ENCODE measurements around the gene PLEKHN1. TPM values are rescaled to one million over a fixed set of nuclear protein-coding genes. Genes with fewer than 3 reads are reported as not detected.
A peak's percentile ranks its signal among the peaks of the same experiment; 100 is the strongest.

PLEKHN1 gene
- total RNA-seq, 4 donors from 2014 or later = 36.1 to 69.0 (median 48.4) TPM

- TF ChIP-seq POLR2A (IDR thresholded peaks at IDR 0.05) (no peak), EP300 (IDR thresholded peaks at IDR 0.05) (no peak), POLR2AphosphoS5 (IDR thresholded peaks at IDR 0.05) (no peak)
- TF ChIP-seq, protein P1, sequence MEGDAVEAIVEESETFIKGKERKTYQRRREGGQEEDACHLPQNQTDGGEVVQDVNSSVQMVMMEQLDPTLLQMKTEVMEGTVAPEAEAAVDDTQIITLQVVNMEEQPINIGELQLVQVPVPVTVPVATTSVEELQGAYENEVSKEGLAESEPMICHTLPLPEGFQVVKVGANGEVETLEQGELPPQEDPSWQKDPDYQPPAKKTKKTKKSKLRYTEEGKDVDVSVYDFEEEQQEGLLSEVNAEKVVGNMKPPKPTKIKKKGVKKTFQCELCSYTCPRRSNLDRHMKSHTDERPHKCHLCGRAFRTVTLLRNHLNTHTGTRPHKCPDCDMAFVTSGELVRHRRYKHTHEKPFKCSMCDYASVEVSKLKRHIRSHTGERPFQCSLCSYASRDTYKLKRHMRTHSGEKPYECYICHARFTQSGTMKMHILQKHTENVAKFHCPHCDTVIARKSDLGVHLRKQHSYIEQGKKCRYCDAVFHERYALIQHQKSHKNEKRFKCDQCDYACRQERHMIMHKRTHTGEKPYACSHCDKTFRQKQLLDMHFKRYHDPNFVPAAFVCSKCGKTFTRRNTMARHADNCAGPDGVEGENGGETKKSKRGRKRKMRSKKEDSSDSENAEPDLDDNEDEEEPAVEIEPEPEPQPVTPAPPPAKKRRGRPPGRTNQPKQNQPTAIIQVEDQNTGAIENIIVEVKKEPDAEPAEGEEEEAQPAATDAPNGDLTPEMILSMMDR (IDR thresholded peaks at IDR 0.05) = no peak
- no peaks in the 10 kb centered on the region for H3K9me3 ChIP-seq
- peaks cover 9% of the 10 kb centered on the region for H3K36me3 ChIP-seq
- no peak overlapping the region for H3K27ac ChIP-seq
- WGBS = 1% methylated on average over 32 of the region's 86 CpGs
- H3K27me3 ChIP-seq = peaks cover 81% of the 10 kb centered on the region
- H3K4me3 ChIP-seq = peak overlapping the region; percentile 49
- H3K4me1 ChIP-seq = peaks cover 50% of the 10 kb centered on the region
- no peak for DNase-seq (ENCODE audit: low spot score in 2 of 2)
Observed at GRCh38 chr1:940107-941014, 25.9 kb upstream of the PLEKHN1 start.

- peaks cover 74% of the 10 kb centered on the region for H3K27me3 ChIP-seq
- no peaks in the 10 kb centered on the region for H3K9me3 ChIP-seq
- H3K4me3 ChIP-seq = peak overlapping the region; percentile 49
- no peak overlapping the region for H3K27ac ChIP-seq
- TF ChIP-seq EP300 (IDR thresholded peaks at IDR 0.05) (no peak), POLR2AphosphoS5 (IDR thresholded peaks at IDR 0.05) (no peak), POLR2A (IDR thresholded peaks at IDR 0.05) (no peak)
- TF ChIP-seq, protein P1 (IDR thresholded peaks at IDR 0.05) = no peak
- DNase-seq (ENCODE audit: low spot score in 2 of 2) = no peak
- H3K4me1 ChIP-seq = peaks cover 43% of the 10 kb centered on the region
- WGBS = no CpG with 5 or more reads among the region's 36 CpGs
- H3K36me3 ChIP-seq = peaks cover 16% of the 10 kb centered on the region
Observed at GRCh38 chr1:941015-941587, 25.2 kb upstream of the PLEKHN1 start.

- WGBS = 2% methylated on average over 36 of the region's 98 CpGs
- H3K4me1 ChIP-seq = peaks cover 37% of the 10 kb centered on the region
Observed at GRCh38 chr1:941588-942383, 24.5 kb upstream of the PLEKHN1 start.

DNA sequence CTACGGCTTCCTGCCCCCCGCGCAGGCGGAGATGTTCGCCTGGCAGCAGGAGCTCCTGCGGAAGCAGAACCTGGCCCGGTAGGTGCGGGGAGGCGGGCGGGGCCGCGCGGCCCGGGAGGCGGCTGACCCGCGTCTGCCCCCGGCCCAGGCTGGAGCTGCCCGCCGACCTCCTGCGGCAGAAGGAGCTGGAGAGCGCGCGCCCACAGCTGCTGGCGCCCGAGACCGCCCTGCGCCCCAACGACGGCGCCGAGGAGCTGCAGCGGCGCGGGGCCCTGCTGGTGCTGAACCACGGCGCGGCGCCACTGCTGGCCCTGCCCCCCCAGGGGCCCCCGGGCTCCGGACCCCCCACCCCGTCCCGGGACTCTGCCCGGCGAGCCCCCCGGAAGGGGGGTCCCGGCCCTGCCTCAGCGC is 23.9 kb upstream of the PLEKHN1 start:
- Histone ChIP-seq H3K27ac (no peak overlapping the region), H3K9me3 (no peaks in the 10 kb centered on the region), H3K27me3 (peaks cover 61% of the 10 kb centered on the region), H3K4me3 (peak overlapping the region; percentile 49), H3K4me1 (peaks cover 37% of the 10 kb centered on the region), H3K36me3 (peaks cover 29% of the 10 kb centered on the region)
- no peak for TF ChIP-seq POLR2A (IDR thresholded peaks at IDR 0.05)
- TF ChIP-seq, protein P1 (IDR thresholded peaks at IDR 0.05) = no peak
- no peak for TF ChIP-seq EP300 (IDR thresholded peaks at IDR 0.05)
- no peak for TF ChIP-seq POLR2AphosphoS5 (IDR thresholded peaks at IDR 0.05)
- 0% methylated on average over 3 of the region's 48 CpGs for WGBS
- DNase-seq (ENCODE audit: low spot score in 2 of 2) = no peak

More at GRCh38 chr1:941588-942383, 24.5 kb upstream of the PLEKHN1 start:
- DNase-seq (ENCODE audit: low spot score in 2 of 2) = no peak
- Histone ChIP-seq H3K27ac (no peak overlapping the region), H3K36me3 (peaks cover 22% of the 10 kb centered on the region), H3K4me3 (peak overlapping the region; percentile 49), H3K9me3 (no peaks in the 10 kb centered on the region), H3K27me3 (peaks cover 67% of the 10 kb centered on the region)
- TF ChIP-seq, protein P1 (IDR thresholded peaks at IDR 0.05) = no peak
- TF ChIP-seq EP300 (IDR thresholded peaks at IDR 0.05) (no peak), POLR2AphosphoS5 (IDR thresholded peaks at IDR 0.05) (no peak), POLR2A (IDR thresholded peaks at IDR 0.05) (no peak)
